ENCODE results near the gene ANAPC2. TPM values are rescaled to one million over a fixed set of nuclear protein-coding genes. Genes with fewer than 3 reads are reported as not detected.

The ANAPC2 gene
- total and polyA plus RNA-seq, 4 donors: 31.9 to 60.9 (median 41.1) TPM

GRCh38 chr9:137192448-137192780 lies 4.1 kb upstream of the ANAPC2 start:
- Histone ChIP-seq H3K27ac (ENCODE audit: low read depth in 1 of 2, low read length in 1 of 2) (no peak overlapping the region), H3K36me3 (ENCODE audit: control insufficient read depth in 4 of 4, insufficient read depth in 4 of 4, low read length in 4 of 4) (peaks cover 0 to 19% (median 4%) of the 10 kb centered on the region in 4 donors), H3K9ac (ENCODE audit: insufficient read depth in 1 of 2, low read length in 2 of 2) (no peak overlapping the region), H3K9me3 (ENCODE audit: control insufficient read depth in 4 of 4, insufficient read depth in 3 of 4, low read length in 3 of 4) (no peaks in the 10 kb centered on the region), H3K4me3 (no peak overlapping the region), H3K27me3 (ENCODE audit: control insufficient read depth in 3 of 3, insufficient read depth in 3 of 3, low read length in 2 of 3) (no peaks in the 10 kb centered on the region), H3K4me1 (ENCODE audit: control insufficient read depth in 5 of 5, insufficient read depth in 5 of 5, low read length in 5 of 5) (peaks cover 11 to 23% (median 14%) of the 10 kb centered on the region in 5 donors)
- TF ChIP-seq CTCF (IDR thresholded peaks at IDR 0.05; ENCODE audit: control extremely low read depth, extremely low read depth): no peak
- 79 to 82% methylated on average over 9 to 10 of the region's 10 CpGs for WGBS, 2 donors
- no peak for ATAC-seq (ENCODE audit: insufficient read depth, low FRiP score)
- DNase-seq: no peak

GRCh38 chr9:137191691-137192447 lies 3.5 kb upstream of the ANAPC2 start:
- no peak for ATAC-seq (ENCODE audit: insufficient read depth, low FRiP score)
- peaks cover 14 to 28% (median 16%) of the 10 kb centered on the region in 5 donors for H3K4me1 ChIP-seq (ENCODE audit: control insufficient read depth in 5 of 5, insufficient read depth in 5 of 5, low read length in 5 of 5)
- no peak for DNase-seq

GRCh38 chr9:137191245-137191644 lies 2.9 kb upstream of the ANAPC2 start:
- no peak overlapping the region for H3K27ac ChIP-seq (ENCODE audit: low read depth in 1 of 2, low read length in 1 of 2)
- no peak for TF ChIP-seq CTCF (IDR thresholded peaks at IDR 0.05; ENCODE audit: control extremely low read depth, extremely low read depth)
- H3K9me3 ChIP-seq (ENCODE audit: control insufficient read depth in 4 of 4, insufficient read depth in 3 of 4, low read length in 3 of 4): no peaks in the 10 kb centered on the region
- H3K27me3 ChIP-seq (ENCODE audit: control insufficient read depth in 3 of 3, insufficient read depth in 3 of 3, low read length in 2 of 3): no peaks in the 10 kb centered on the region
- H3K36me3 ChIP-seq (ENCODE audit: control insufficient read depth in 4 of 4, insufficient read depth in 4 of 4, low read length in 4 of 4): peaks cover 0 to 24% (median 5%) of the 10 kb centered on the region in 4 donors
- peaks cover 14 to 34% (median 20%) of the 10 kb centered on the region in 5 donors for H3K4me1 ChIP-seq (ENCODE audit: control insufficient read depth in 5 of 5, insufficient read depth in 5 of 5, low read length in 5 of 5)
- DNase-seq: no peak
- no peak overlapping the region for H3K4me3 ChIP-seq
- H3K9ac ChIP-seq (ENCODE audit: insufficient read depth in 1 of 2, low read length in 2 of 2): no peak overlapping the region
- ATAC-seq (ENCODE audit: insufficient read depth, low FRiP score): no peak
- 85 to 87% methylated on average over 3 of the region's 3 CpGs for WGBS, 2 donors

More at GRCh38 chr9:137191691-137192447, 3.5 kb upstream of the ANAPC2 start:
- Histone ChIP-seq H3K27ac (ENCODE audit: low read depth in 1 of 2, low read length in 1 of 2) (no peak overlapping the region), H3K27me3 (ENCODE audit: control insufficient read depth in 3 of 3, insufficient read depth in 3 of 3, low read length in 2 of 3) (no peaks in the 10 kb centered on the region), H3K36me3 (ENCODE audit: control insufficient read depth in 4 of 4, insufficient read depth in 4 of 4, low read length in 4 of 4) (peaks cover 0 to 19% (median 4%) of the 10 kb centered on the region in 4 donors), H3K9me3 (ENCODE audit: control insufficient read depth in 4 of 4, insufficient read depth in 3 of 4, low read length in 3 of 4) (no peaks in the 10 kb centered on the region), H3K4me3 (no peak overlapping the region), H3K9ac (ENCODE audit: insufficient read depth in 1 of 2, low read length in 2 of 2) (no peak overlapping the region)
- 90 to 93% methylated on average over 22 of the region's 22 CpGs for WGBS, 2 donors
- no peak for TF ChIP-seq CTCF (IDR thresholded peaks at IDR 0.05; ENCODE audit: control extremely low read depth, extremely low read depth)
